Right ventricle myocardium superior (tissue), 1 donor: ENCODE data around the gene PHTF2. TPM values are rescaled to one million over a fixed set of nuclear protein-coding genes. Genes with fewer than 3 reads are reported as not detected.
"Not testable (repeated sequence)": the region's sequence is repeated elsewhere in the genome, so short reads cannot be mapped to it uniquely, and the experiment has no call there.

Source experiments
- ATAC-seq: fragments of 200-7000 bp; cut with Tn5 transposase; one replicate; pipeline ENCODE4 v1.9.1; 2020; ENCODE audit warnings: mild to moderate bottlenecking; ENCODE audit not compliant: poor library complexity
- DNase-seq: peaks from one replicate; pipeline ENCODE4 v3.0.0-alpha.2; 2020
- intact Hi-C: fragments of 100-400 bp; cut with DNase I; formaldehyde crosslinking; loops from one replicate; pipeline ENCODE4 v1.11.2; 2022
- total RNA-seq: library from RNA; stranded (reverse); fragmentation: NEBNext Ultra II Directional; extraction: Animal tissue kit (Norgen Biotek cat#: 25700); gene quantifications from one replicate; pipeline ENCODE4 v1.2.1, GENCODE V29; 2021
- donor health status: DM: no; HTN: yes; CAD: no; lungs with severe emphysema.

PHTF2 gene
- total RNA-seq, 1 donor from 2014 or later: 17.6 TPM

- no peak for DNase-seq
- no peak for ATAC-seq
- intact Hi-C loops: no loop called here
Observed at GRCh38 chr7:77859343-77859742, 60.8 kb downstream of the PHTF2 start.

DNA sequence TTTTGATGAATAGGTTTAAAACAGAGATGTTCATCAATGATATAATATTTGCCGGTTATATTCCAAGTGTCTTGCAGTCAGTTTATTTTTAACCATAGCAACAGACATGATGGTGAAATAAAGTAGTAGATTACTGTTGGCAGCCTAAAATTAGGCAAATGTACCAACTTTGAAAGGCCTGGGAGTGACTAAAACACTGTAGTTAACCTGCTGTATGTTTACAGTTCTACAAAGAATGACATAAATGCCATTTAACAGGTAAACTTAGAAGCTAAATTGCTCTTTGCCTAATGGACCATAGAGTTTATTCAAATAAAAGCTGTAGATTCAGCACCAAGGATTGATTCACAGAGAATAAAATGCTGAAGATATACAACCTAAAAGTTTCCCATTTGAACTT lies 64.1 kb downstream of the PHTF2 start:
- intact Hi-C loops: no loop called here
- ATAC-seq (no peak), DNase-seq (no peak)

GRCh38 chr7:77863860-77864259 lies 65.3 kb downstream of the PHTF2 start:
- DNase-seq: no peak
- no peak for ATAC-seq
- intact Hi-C loops: no loop called here

DNA sequence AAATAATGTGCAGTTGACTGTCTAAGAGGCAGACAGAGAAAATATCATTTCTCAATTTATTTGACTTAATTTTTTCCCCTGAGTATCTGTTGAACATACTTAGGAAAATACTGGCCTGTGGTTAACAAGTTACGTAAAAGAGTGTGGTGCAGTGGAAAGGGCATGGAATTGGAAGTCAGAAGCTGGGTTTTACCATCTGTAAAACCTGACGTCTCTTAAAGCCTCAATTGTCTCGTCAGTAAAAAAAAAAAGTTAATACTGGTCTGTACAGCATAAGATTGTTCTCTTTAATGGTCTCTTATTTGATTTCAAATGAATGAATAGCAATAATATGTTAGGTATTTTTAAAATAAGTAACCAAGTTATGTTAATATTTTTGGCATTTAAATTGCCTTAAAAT lies 67.8 kb downstream of the PHTF2 start:
- no peak for ATAC-seq
- intact Hi-C loops: no loop called here
- DNase-seq: no peak

GRCh38 chr7:77866786-77867536 lies 68.4 kb downstream of the PHTF2 start:
- intact Hi-C loops: no loop called here
- DNase-seq (no peak), ATAC-seq (no peak)

- intact Hi-C loops: no loop called here
- DNase-seq: no peak
Observed at GRCh38 chr7:77867537-77867865, 68.9 kb downstream of the PHTF2 start.

GRCh38 chr7:77872256-77872655 lies 73.7 kb downstream of the PHTF2 start:
- ATAC-seq, intact Hi-C loops, DNase-seq: not testable (repeated sequence)

More at GRCh38 chr7:77867537-77867865, 68.9 kb downstream of the PHTF2 start:
- no peak for ATAC-seq

DNA sequence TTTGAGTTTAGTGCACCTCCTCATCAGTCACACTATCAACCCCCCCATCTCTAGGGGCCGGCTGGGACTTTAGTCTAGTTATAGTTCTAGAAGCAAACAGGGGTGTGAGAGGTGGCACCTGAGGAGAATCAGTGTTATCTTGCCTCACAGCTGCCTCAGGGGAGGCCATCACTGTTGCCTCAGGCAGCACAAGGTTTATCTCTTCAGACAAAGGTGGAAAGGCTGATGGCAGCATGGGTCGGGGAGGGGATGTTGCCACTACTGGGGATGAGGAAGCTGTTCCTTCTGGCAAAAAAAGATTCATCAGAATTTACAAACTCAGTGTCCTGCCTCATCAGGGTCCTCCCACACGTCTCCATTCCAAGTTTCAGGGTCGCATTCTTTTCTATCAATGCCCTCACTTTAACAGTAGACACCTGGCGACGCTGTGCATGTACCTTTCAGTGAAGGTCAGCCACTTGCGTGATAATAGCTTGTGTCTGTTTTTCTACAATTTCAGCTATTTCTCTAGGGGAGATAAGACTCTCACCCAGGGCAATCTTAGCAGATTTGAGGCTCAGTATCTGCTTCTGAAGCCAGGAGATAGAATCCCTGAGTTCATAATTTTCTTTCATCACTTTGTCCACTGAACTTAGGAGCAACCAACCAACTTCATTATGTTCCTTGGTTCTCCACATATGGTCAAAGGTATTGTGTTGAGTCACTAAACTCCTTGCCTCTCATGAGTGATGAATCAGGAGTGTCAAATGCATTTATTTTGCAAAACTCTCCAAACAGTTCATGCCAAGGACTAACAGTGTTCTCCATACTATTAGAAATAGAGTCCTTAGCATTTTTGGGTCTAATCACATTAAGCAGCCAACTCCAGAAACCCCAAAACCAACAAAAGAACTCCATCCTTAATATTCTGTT lies 75.1 kb downstream of the PHTF2 start:
- intact Hi-C loops, DNase-seq, ATAC-seq: not testable (repeated sequence)

- no peak for ATAC-seq
- no peak for DNase-seq
- intact Hi-C loops: no loop called here
Observed at GRCh38 chr7:77877791-77878190, 79.2 kb downstream of the PHTF2 start.

DNA sequence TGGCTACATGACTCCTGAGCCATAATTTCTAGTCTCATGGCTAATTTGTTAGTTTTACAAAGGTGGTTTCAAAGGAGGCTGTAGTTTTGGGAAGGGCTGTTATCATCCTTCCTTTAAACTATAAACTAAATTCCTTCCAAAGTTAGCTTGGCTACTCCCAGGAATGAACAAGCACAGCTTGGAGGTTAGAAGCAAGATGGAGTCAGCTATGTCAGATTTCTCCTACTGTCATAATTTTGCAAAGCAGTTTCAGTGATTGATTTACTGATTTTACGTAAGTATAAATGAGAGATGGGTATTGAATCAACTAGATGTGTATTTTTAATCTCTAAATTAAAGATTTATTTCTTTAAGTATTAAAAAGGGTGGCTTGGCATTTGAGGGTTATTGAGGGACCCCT lies 79.9 kb downstream of the PHTF2 start:
- no peak for ATAC-seq
- intact Hi-C loops: no loop called here
- DNase-seq: no peak

- ATAC-seq (no peak), DNase-seq (no peak)
- intact Hi-C loops: no loop called here
Observed at GRCh38 chr7:77879272-77879671, 80.7 kb downstream of the PHTF2 start.

DNA sequence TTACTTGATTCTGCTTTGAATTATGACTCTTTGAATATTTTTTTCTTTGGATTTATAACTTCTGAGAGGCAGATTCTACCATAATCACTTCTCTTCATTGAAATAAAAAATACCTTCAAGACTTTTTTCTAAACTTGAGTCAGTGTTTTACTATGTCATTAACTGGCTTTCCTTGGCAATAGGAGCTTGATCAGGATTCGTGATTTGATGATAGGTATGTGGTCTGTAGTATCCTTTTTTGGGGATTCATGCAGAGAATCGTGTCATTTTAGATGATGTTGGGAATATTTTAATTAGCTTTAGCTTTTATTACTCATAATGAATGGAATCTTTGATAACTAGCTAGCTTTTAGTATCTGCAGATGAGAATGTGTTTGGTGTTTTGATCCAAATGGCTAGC lies 83.3 kb downstream of the PHTF2 start:
- ATAC-seq (no peak), DNase-seq (no peak)
- intact Hi-C loops: no loop called here

DNA sequence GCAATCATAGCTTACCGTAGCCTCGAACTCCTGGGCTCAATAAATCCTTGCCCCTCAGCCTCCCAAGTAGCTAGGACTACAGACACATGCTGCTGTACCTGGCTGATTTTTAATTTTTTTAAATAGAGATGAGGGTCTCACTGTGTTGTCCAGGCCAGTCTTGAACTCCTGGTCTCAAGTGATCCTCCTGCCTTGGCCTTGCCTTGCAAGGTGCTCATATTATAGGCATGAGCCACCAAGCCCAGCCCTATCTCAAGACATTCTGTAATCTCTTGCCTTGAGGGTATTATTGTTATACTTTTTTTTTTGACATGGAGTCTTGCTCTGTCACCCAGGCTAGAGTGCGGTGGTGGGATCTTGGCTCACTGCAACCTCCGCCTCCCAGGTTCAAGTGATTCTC lies 86.6 kb downstream of the PHTF2 start:
- DNase-seq: no peak
- ATAC-seq: no peak
- intact Hi-C loops: no loop called here

GRCh38 chr7:77887567-77887966 lies 89.0 kb downstream of the PHTF2 start:
- no peak for DNase-seq
- peak; percentile 29 for ATAC-seq
- intact Hi-C loops: no loop called here

DNA sequence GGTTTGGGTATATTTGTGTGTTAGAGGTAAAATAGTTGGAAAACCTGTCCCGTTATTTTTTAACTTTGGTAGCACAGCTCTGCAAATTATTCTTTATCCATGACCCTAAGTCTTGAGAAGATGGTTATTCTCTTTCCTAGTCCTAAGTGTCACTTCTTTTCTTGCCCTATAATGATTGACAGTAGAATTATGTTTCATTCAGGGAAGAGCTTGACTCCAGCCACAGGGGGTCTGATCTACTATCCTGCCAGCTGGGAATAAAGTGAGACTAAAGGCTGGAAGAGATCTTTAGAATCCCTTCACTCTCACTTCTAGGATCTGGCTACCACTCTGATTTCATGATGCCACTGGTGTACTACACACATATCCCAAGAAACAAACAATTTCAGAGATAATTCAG lies 90.4 kb downstream of the PHTF2 start:
- intact Hi-C loops: no loop called here

GRCh38 chr7:77893813-77894212 lies 95.2 kb downstream of the PHTF2 start:
- ATAC-seq (no peak), DNase-seq (no peak)
- intact Hi-C loops: no loop called here

More for the DNA sequence above, 90.4 kb downstream of the PHTF2 start:
- DNase-seq (no peak), ATAC-seq (no peak)

- intact Hi-C loops: no loop called here
- no peak for ATAC-seq
- DNase-seq: no peak
Observed at GRCh38 chr7:77894574-77895091, 96.1 kb downstream of the PHTF2 start.

- ATAC-seq (no peak), DNase-seq (no peak)
- intact Hi-C loops: no loop called here
Observed at GRCh38 chr7:77895905-77896304, 97.3 kb downstream of the PHTF2 start.

DNA sequence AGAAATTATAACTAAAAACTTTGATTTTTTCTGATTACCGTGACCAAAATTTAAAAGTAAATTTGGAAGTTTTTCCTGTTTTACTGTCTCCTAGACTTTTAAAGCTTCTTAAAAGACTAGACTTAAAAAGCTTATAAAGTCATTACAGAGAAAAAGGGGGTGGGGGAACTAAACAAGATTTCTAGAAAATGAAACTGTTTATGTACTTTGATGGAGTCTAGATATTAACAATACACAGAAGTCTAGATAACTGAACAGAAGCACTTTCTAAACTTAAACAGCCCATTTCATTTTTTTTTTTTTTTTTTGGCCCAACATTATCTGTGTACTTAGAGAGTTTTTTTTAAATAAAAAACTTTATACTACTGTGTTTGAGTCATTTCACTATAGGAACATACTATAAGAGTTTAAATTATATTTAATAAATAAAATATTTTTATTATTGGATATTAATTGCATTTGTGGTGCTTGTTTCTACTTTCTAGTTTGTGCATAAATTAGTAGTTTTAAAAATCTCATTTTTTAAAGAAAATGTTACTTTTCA lies 98.5 kb downstream of the PHTF2 start:
- intact Hi-C loops: no loop called here
- ATAC-seq (no peak), DNase-seq (no peak)

DNA sequence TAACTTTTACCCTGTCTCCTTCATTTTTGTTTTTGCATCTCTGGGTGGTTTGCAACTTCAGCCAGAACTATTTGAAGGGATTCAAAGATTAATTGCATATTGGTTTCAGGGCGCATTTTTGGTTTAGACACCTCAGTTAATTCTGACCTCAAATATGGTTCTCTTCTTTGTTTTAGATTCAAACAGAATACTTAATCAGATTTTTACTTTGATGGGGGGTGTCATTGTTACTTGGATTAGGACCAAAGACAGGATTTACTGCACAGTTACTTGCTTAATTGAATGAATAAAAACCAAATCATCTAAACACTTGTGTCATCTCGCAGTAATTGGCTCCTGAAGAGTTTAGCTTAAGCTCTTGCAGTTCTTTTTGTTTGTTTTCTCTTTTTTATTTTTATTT lies 100.9 kb downstream of the PHTF2 start:
- no peak for ATAC-seq
- no peak for DNase-seq
- intact Hi-C loops: no loop called here
